ENCODE measurements around the gene DNAJB5. TPM values are rescaled to one million over a fixed set of nuclear protein-coding genes. Genes with fewer than 3 reads are reported as not detected.

Gene DNAJB5
- total and polyA plus RNA-seq, 2 donors from 2014 or later: 9.7 to 10.6 TPM

DNA sequence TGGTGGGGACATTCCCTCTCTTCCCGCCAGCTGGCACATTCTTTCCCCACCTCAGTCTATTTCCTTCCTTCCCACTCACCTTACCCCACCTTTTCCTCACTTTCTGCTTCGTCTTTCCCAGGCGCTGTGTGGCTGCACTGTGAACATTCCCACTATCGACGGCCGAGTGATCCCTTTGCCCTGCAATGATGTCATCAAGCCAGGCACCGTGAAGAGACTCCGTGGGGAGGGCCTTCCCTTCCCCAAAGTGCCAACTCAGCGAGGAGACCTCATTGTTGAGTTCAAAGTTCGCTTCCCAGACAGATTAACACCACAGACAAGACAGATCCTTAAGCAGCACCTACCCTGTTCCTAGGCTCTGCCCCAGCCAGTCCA lies 7.3 kb downstream of the DNAJB5 start:
- Histone ChIP-seq H3K9me3 (ENCODE audit: control insufficient read depth in 2 of 3, insufficient read depth in 1 of 3, low read length in 3 of 3) (no peaks in the 10 kb centered on the region), H3K27me3 (ENCODE audit: control insufficient read depth, insufficient read depth, low read length) (no peaks in the 10 kb centered on the region), H3K4me3 (ENCODE audit: low read length in 3 of 3) (peak overlapping the region in 1 of 3 donors; percentile 3), H3K27ac (ENCODE audit: low read depth in 2 of 2, low read length in 2 of 2) (peak overlapping the region; percentile 81 to 86), H3K9ac (ENCODE audit: low read length in 3 of 3) (peak overlapping the region in 1 of 3 donors; percentile 6), H3K4me1 (ENCODE audit: control insufficient read depth in 2 of 3, insufficient read depth in 2 of 3, low read depth in 1 of 3, low read length in 3 of 3) (peaks cover 0 to 44% (median 40%) of the 10 kb centered on the region in 3 donors), H3K36me3 (ENCODE audit: control insufficient read depth in 2 of 3, insufficient read depth in 3 of 3, low read length in 3 of 3) (peaks cover 0 to 3% (median 0%) of the 10 kb centered on the region in 3 donors)
- intact Hi-C loops (cut with DNase I): no loop called here
- FAIRE-seq (no peak), DNase-seq (peak in 3 of 5 donors; percentile 36 to 78 (median 57))
- TF ChIP-seq, protein P1, sequence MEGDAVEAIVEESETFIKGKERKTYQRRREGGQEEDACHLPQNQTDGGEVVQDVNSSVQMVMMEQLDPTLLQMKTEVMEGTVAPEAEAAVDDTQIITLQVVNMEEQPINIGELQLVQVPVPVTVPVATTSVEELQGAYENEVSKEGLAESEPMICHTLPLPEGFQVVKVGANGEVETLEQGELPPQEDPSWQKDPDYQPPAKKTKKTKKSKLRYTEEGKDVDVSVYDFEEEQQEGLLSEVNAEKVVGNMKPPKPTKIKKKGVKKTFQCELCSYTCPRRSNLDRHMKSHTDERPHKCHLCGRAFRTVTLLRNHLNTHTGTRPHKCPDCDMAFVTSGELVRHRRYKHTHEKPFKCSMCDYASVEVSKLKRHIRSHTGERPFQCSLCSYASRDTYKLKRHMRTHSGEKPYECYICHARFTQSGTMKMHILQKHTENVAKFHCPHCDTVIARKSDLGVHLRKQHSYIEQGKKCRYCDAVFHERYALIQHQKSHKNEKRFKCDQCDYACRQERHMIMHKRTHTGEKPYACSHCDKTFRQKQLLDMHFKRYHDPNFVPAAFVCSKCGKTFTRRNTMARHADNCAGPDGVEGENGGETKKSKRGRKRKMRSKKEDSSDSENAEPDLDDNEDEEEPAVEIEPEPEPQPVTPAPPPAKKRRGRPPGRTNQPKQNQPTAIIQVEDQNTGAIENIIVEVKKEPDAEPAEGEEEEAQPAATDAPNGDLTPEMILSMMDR (IDR thresholded peaks at IDR 0.05; ENCODE audit: borderline replicate concordance, extremely low read depth, insufficient read depth): no peak

DNA sequence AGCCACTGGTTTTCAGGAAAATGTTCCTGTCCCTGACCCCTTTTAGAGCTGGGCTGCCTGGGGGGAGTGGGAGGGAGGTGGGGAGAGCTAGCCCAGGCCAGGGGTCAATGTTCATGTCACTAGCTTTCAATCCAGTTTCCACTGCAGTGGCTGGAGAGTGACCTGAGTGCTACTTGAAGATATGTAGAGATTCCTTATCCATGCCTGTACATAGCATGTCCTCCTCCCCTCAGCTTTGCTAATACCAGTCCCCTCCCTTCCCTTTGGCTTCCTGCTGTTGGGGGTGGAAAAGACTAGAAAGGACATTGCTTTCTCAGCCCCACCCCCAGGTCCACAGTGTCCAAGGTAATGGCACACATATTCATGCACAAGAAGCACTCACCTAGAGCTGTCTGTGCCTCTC lies 7.8 kb downstream of the DNAJB5 start:
- Histone ChIP-seq H3K4me1 (ENCODE audit: control insufficient read depth in 2 of 3, insufficient read depth in 2 of 3, low read depth in 1 of 3, low read length in 3 of 3) (peaks cover 0 to 40% (median 40%) of the 10 kb centered on the region in 3 donors), H3K9me3 (ENCODE audit: control insufficient read depth in 2 of 3, insufficient read depth in 1 of 3, low read length in 3 of 3) (no peaks in the 10 kb centered on the region), H3K36me3 (ENCODE audit: control insufficient read depth in 2 of 3, insufficient read depth in 3 of 3, low read length in 3 of 3) (peaks cover 0 to 3% (median 0%) of the 10 kb centered on the region in 3 donors), H3K9ac (ENCODE audit: low read length in 3 of 3) (no peak overlapping the region), H3K27ac (ENCODE audit: low read depth in 2 of 2, low read length in 2 of 2) (peak overlapping the region; percentile 81 to 86), H3K27me3 (ENCODE audit: control insufficient read depth, insufficient read depth, low read length) (no peaks in the 10 kb centered on the region), H3K4me3 (ENCODE audit: low read length in 3 of 3) (no peak overlapping the region)
- intact Hi-C loops (cut with DNase I): no loop called here
- DNase-seq (no peak), FAIRE-seq (no peak)
- TF ChIP-seq, protein P1 (IDR thresholded peaks at IDR 0.05; ENCODE audit: borderline replicate concordance, extremely low read depth, insufficient read depth): no peak

DNA sequence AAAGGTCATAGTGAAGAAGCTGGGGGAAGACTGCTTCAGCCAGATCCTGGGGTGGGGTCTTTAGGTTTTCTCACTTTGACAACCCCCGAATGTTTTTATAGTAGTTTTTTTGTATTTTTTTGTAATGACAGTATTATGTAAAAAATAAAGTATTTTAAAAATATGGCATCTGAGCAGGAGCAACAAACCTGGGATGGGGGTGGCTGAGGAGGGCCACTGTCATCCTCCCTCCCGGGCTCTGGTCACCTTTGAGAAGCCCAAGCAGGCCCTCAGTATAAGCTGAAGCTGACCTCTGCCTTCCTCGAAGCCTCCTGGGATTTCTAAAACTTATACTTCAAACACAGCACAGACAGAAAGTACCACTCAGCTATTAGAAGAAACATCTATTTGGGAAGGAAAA lies 8.7 kb downstream of the DNAJB5 start:
- TF ChIP-seq, protein P1 (IDR thresholded peaks at IDR 0.05; ENCODE audit: borderline replicate concordance, extremely low read depth, insufficient read depth): no peak
- no peaks in the 10 kb centered on the region for H3K9me3 ChIP-seq (ENCODE audit: control insufficient read depth in 2 of 3, insufficient read depth in 1 of 3, low read length in 3 of 3)
- FAIRE-seq: no peak
- H3K27me3 ChIP-seq (ENCODE audit: control insufficient read depth, insufficient read depth, low read length): no peaks in the 10 kb centered on the region
- intact Hi-C loops (cut with DNase I): no loop called here
- H3K4me3 ChIP-seq (ENCODE audit: low read length in 3 of 3): no peak overlapping the region
- H3K27ac ChIP-seq (ENCODE audit: low read depth in 2 of 2, low read length in 2 of 2): peak overlapping the region; percentile 81 to 86
- DNase-seq: no peak
- peaks cover 0 to 36% (median 33%) of the 10 kb centered on the region in 3 donors for H3K4me1 ChIP-seq (ENCODE audit: control insufficient read depth in 2 of 3, insufficient read depth in 2 of 3, low read depth in 1 of 3, low read length in 3 of 3)
- H3K9ac ChIP-seq (ENCODE audit: low read length in 3 of 3): no peak overlapping the region
- H3K36me3 ChIP-seq (ENCODE audit: control insufficient read depth in 2 of 3, insufficient read depth in 3 of 3, low read length in 3 of 3): peaks cover 0 to 3% (median 0%) of the 10 kb centered on the region in 3 donors

DNA sequence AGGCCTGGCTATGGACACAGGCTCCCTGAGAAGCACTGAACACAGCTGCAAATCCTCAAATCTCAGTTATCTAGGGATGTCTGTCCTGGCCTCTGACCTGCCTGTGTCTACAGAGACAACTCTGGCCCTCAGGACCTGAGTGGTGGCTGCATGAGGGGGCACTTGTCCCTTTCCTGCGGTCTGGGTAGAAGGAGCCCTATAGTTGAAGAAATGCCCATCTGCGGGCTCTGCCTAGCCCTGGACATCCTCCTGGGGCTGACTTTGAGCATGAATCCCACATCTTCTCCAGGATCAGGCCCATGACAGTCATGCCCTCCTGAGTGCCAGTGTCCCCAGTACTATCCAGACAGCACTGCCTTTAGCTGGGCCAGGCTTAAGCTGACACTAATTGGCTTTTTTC lies 10.0 kb downstream of the DNAJB5 start:
- FAIRE-seq (no peak), DNase-seq (no peak)
- Histone ChIP-seq H3K4me3 (ENCODE audit: low read length in 3 of 3) (no peak overlapping the region), H3K27ac (ENCODE audit: low read depth in 2 of 2, low read length in 2 of 2) (no peak overlapping the region), H3K4me1 (ENCODE audit: control insufficient read depth in 2 of 3, insufficient read depth in 2 of 3, low read depth in 1 of 3, low read length in 3 of 3) (peaks cover 0 to 23% (median 20%) of the 10 kb centered on the region in 3 donors), H3K27me3 (ENCODE audit: control insufficient read depth, insufficient read depth, low read length) (no peaks in the 10 kb centered on the region), H3K9me3 (ENCODE audit: control insufficient read depth in 2 of 3, insufficient read depth in 1 of 3, low read length in 3 of 3) (no peaks in the 10 kb centered on the region), H3K36me3 (ENCODE audit: control insufficient read depth in 2 of 3, insufficient read depth in 3 of 3, low read length in 3 of 3) (peaks cover 0 to 3% (median 0%) of the 10 kb centered on the region in 3 donors), H3K9ac (ENCODE audit: low read length in 3 of 3) (no peak overlapping the region)
- intact Hi-C loops (cut with DNase I): no loop called here
- TF ChIP-seq, protein P1 (IDR thresholded peaks at IDR 0.05; ENCODE audit: borderline replicate concordance, extremely low read depth, insufficient read depth): no peak
